Thyroid gland (tissue), 4 donors: Measurements from ENCODE around the gene MRPL10. TPM values are rescaled to one million over a fixed set of nuclear protein-coding genes. Genes with fewer than 3 reads are reported as not detected.

Source experiments
- DNase-seq, 2 donors: peaks; one replicate each; pipeline ENCODE4 v3.0.0-alpha.2; 2019
- H3K27ac ChIP-seq, 3 donors: fragments of 200-600 bp; sonication (generic); 1 replicate in 2 of 3; 2 replicates in 1 of 3; pipeline ENCODE4 v1.5.1; 2016 to 2019; ENCODE audit warnings: mild to moderate bottlenecking in 1 of 3, moderate library complexity in 1 of 3
- H3K27me3 ChIP-seq: fragments of 200-600 bp; sonication (generic); one replicate; pipeline ENCODE4 v1.5.1; 2019
- H3K36me3 ChIP-seq, 2 donors: fragments of 200-600 bp; sonication (generic); one replicate each; pipeline ENCODE4 v1.5.1; 2016 to 2019
- H3K4me1 ChIP-seq, 2 donors: fragments of 200-600 bp; sonication (generic); one replicate each; pipeline ENCODE4 v1.5.1; 2017 to 2019
- H3K4me3 ChIP-seq, 3 donors: fragments of 200-600 bp; sonication (generic); replicated peaks in 1 of 3; 1 replicate in 2 of 3; 2 replicates in 1 of 3; pipeline ENCODE4 v1.5.1; 2016; ENCODE audit warnings: mild to moderate bottlenecking in 1 of 3
- H3K9me3 ChIP-seq: fragments of 200-600 bp; sonication (generic); one replicate; pipeline ENCODE4 v1.5.1; 2017
- CTCF ChIP-seq, 6 experiments: fragments of 200-600 bp in 3 of 6; fragments of 450-650 bp in 3 of 6; sonication (generic) in 3 of 6; IDR thresholded peaks; one replicate each; pipeline ENCODE4 v1.5.1; 2016 to 2019; ENCODE audit warnings: antibody characterized with exemption in 6 of 6, mild to moderate bottlenecking in 2 of 6, inconsistent platforms in 1 of 6, moderate library complexity in 1 of 6
- POLR2A ChIP-seq, 2 donors: fragments of 450-650 bp; IDR thresholded peaks; one replicate each; pipeline ENCODE4 v1.6.1; 2017; ENCODE audit warnings: antibody characterized with exemption in 2 of 2, mild to moderate bottlenecking in 2 of 2, moderate library complexity in 1 of 2
- WGBS, 2 donors: methylation state at CpG; one replicate each; pipeline ENCODE4 v1.1.5; 2017; 5-methylcytosine and 5-hydroxymethylcytosine counted together
- intact Hi-C: fragments of 100-400 bp; cut with DNase I; formaldehyde crosslinking; loops from one replicate; pipeline ENCODE4 v1.15.1; 2023
- total RNA-seq, 4 donors: library from RNA; depleted of rRNA; stranded (reverse); fragments of >200 nt; gene quantifications; one replicate each; pipeline ENCODE4 v1.2.3, GENCODE V29; 2016

The MRPL10 gene
- total RNA-seq, 4 donors from 2014 or later = 36.1 to 51.9 (median 39.1) TPM

GRCh38 chr17:47872019-47872650 lies 40.8 kb upstream of the MRPL10 start:
- intact Hi-C loops = no loop called here

DNA sequence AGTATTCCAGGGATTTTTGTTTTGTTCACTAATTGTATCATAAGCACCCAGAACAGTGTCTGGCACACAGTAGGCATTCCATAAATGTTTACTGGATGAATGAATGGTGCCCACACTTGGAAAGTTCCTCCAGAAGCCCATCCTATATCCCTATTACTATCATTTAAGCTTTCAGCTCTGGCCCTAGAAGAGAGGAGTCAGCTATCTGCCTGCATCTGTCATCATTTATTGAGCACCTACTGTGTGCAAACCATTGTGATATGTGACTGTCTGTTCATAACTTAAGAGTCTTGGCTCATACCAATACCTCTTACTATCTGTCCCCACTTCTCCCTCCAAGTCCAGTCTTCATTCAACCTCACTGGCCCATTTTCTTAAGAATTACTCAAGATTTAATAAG lies 39.7 kb upstream of the MRPL10 start:
- Histone ChIP-seq H3K27me3 (no peaks in the 10 kb centered on the region), H3K4me3 (no peak overlapping the region), H3K9me3 (no peaks in the 10 kb centered on the region), H3K36me3 (no peaks in the 10 kb centered on the region), H3K27ac (no peak overlapping the region), H3K4me1 (no peaks in the 10 kb centered on the region)
- intact Hi-C loops = no loop called here
- DNase-seq = no peak
- TF ChIP-seq CTCF (IDR thresholded peaks at IDR 0.05) (no peak), POLR2A (IDR thresholded peaks at IDR 0.05) (no peak)

More at GRCh38 chr17:47872019-47872650, 40.8 kb upstream of the MRPL10 start:
- H3K9me3 ChIP-seq = no peaks in the 10 kb centered on the region
- H3K4me1 ChIP-seq = no peaks in the 10 kb centered on the region
- H3K36me3 ChIP-seq = no peaks in the 10 kb centered on the region
- no peak overlapping the region for H3K27ac ChIP-seq
- 26 to 47% methylated on average over 20 to 28 of the region's 29 CpGs for WGBS, 2 donors
- no peak for DNase-seq
- no peak overlapping the region for H3K4me3 ChIP-seq
- TF ChIP-seq POLR2A (IDR thresholded peaks at IDR 0.05) (no peak), CTCF (IDR thresholded peaks at IDR 0.05) (no peak)
- no peaks in the 10 kb centered on the region for H3K27me3 ChIP-seq

DNA sequence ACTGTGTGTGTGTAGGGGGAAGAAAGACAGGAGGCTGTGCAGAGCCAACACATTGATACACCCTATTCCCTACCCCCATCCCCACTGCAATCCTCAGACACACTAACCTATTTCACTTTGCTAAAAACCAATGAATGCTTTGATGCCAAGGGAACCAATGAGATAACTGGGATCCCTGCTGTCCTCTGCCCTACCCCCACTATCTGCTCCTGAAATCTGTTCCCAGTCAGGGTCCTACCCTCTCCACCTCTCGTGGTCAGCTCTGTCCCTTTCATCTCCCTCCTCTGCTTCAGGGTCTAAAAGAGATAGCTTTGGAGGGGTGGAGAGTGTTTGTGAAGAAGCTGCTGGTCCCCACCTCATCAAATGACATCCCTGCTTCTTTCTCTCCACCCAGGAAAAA lies 38.7 kb upstream of the MRPL10 start:
- Histone ChIP-seq H3K9me3 (no peaks in the 10 kb centered on the region), H3K4me1 (no peaks in the 10 kb centered on the region), H3K36me3 (no peaks in the 10 kb centered on the region), H3K4me3 (no peak overlapping the region), H3K27me3 (no peaks in the 10 kb centered on the region), H3K27ac (no peak overlapping the region)
- intact Hi-C loops = no loop called here
- WGBS, 2 donors = 41 to 45% methylated on average over 1 of the region's 1 CpG
- DNase-seq = no peak
- no peak for TF ChIP-seq CTCF (IDR thresholded peaks at IDR 0.05)
- no peak for TF ChIP-seq POLR2A (IDR thresholded peaks at IDR 0.05)

- Histone ChIP-seq H3K4me3 (no peak overlapping the region), H3K9me3 (no peaks in the 10 kb centered on the region), H3K27ac (no peak overlapping the region), H3K36me3 (no peaks in the 10 kb centered on the region), H3K27me3 (no peaks in the 10 kb centered on the region), H3K4me1 (no peaks in the 10 kb centered on the region)
- TF ChIP-seq CTCF (IDR thresholded peaks at IDR 0.05) = no peak
- WGBS, 2 donors = 46 to 67% methylated on average over 2 of the region's 2 CpGs
- intact Hi-C loops = no loop called here
- no peak for DNase-seq
These were observed 37.8 kb upstream of the MRPL10 start for GRCh38 chr17:47869114-47869513.

DNA sequence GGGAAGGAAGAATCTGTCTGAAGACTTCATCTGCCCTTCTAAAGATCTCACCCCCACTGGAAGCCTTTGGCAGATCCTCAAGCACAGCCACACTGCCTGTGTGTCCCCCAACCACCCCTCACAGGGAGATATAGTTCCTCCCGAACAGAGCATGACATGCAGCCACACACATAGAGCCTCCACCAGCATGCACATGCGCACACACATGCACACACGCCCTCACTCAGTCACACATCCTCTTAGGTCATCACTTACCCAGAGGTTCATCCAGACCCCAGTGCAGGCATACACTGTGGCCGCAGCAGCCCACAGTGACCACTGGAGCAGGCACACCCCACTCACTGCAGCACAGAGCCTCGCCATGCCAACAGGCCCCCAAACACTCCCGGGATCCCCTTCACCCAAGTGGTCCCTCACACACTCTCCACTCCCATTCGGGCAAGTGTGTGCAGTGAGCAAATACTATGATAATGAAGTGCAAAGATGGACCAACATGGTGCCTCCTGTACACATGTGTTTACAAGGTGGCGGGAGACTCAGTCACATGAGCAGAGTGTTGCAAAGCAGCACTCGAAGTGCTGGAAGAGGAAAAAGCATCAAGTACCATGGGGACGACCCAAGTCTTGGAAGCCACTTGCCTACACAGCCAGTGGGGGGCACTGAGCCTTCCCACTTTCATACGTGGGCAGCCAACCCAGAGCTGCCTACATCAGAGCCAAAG lies 36.6 kb upstream of the MRPL10 start:
- intact Hi-C loops = no loop called here
- 77 to 79% methylated on average over 11 of the region's 11 CpGs for WGBS, 2 donors
- Histone ChIP-seq H3K36me3 (no peaks in the 10 kb centered on the region), H3K27ac (no peak overlapping the region), H3K9me3 (no peaks in the 10 kb centered on the region), H3K4me1 (no peaks in the 10 kb centered on the region), H3K4me3 (no peak overlapping the region), H3K27me3 (no peaks in the 10 kb centered on the region)
- TF ChIP-seq POLR2A (IDR thresholded peaks at IDR 0.05) (no peak), CTCF (IDR thresholded peaks at IDR 0.05) (no peak)
- no peak for DNase-seq
